ENCODE data around the gene L3MBTL3.

Gene L3MBTL3

DNA sequence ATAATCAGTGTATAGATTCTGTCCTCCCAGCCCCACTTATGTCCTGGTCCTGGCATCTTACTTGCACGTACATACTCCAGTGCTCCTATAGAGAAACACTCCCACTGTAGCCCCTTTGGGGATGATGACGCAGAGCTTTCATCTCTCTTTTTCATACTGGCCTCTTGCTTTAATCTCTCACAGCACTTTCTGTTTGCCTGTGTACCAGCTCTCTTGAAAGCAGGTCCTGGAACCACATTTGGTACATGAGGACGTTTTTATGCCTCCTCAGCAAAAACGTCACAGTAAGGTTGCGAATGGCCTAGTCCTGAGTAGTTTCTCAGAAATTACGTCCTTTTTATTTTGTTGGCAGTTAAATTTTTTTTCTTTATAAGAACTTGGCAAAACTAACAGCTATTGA lies 10.8 kb downstream of the L3MBTL3 start:
- no peak for DNase-seq

DNA sequence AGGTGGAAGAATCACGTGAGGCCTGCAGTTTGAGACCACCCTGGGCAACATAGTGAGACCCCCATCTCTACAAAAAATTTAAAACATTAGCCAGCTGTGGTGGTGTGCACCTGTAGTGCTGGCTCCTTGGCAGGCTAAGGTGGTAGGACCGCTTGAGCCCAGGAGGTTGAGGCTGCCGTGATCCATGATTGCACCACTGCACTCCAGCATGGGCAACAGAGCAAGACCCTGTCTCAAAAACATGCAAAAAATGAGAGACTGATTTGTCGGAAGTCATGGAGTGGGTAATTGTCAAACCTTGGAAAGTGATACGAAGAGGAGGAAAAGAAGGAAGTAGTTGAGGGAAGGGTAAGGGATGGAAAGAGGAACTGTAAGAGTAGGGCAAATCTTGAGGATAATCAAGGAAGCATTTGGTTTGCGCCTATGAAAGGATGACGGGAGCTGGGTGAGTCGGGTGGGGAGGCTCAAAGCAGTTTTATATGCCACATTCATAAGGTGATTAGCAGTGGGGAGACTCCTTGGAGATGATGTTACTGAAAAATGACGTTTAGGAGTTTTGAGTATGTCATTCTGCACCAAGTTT lies 14.5 kb downstream of the L3MBTL3 start:
- no peak for DNase-seq

DNA sequence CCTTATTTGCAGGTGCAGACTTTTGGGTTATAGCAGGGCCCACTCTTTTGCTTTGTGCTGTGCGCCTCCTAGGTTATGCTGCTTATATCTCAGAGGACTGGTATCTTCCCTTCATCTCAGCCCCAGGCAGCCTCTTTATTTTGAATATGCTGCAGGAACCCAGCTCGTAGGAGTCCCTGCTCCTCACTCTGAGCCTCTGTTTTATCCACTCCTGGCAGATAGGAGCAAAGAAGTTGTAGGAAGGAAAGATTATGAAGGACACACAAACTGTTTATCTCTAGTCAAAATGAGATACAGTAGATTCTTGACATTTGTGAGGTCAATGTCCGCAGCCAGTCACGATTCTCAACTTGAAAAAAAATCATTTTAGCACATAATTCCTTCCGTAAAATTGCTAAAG lies 15.6 kb downstream of the L3MBTL3 start:
- DNase-seq = no peak

DNA sequence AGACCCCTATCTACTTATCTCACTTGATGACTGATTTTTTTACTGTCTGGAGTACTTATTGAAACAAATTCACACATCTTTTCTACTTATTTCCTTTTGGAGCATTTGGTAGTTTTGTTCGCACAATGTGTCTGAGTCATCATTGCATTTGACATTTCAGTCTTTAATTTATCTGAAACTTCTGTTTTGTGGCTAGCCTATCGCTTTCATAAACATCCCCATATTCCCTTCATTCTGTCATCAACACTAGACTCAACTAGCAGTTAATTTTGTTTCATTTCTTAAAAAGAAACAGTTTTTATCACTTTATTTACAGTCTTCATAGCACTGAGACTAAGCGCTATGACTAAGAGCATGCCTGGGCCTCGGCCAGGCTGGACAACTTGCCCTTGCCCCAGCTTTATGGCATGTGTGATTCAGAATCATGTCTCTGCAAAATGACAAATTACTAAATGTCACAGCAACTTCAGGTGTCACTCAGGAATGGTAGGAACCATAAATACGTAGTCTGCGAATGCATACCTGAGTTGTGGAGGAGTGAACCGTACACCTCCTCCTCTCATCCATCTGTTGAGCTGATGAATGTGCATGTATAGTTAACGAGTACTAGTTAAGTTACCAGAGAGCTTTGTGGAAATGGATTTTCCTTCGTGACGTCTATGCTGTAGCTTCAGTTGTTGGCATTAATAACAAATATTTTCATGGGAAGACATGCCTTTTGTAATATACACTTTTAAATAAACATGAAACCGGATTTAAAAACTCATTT lies 16.2 kb downstream of the L3MBTL3 start:
- no peak for DNase-seq

DNA sequence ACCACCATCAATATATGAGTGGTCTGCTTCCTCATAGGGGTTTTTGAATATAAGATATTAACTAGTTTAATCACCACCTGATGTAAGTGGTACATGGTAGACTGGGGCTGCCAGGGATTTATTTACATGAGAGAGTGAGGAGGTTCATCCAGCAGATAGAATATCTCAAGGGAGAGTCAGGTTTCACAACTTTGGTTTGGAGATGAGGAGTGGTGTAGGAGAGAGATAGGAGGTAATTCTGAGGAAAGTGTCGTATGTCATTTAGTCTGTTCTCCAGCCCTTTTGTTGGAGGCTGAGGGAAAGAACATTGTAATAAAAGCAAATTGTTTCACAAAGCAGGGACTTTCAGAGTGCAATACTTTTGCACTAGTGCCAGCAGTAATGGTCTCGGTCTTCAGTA lies 16.8 kb downstream of the L3MBTL3 start:
- DNase-seq = no peak

DNA sequence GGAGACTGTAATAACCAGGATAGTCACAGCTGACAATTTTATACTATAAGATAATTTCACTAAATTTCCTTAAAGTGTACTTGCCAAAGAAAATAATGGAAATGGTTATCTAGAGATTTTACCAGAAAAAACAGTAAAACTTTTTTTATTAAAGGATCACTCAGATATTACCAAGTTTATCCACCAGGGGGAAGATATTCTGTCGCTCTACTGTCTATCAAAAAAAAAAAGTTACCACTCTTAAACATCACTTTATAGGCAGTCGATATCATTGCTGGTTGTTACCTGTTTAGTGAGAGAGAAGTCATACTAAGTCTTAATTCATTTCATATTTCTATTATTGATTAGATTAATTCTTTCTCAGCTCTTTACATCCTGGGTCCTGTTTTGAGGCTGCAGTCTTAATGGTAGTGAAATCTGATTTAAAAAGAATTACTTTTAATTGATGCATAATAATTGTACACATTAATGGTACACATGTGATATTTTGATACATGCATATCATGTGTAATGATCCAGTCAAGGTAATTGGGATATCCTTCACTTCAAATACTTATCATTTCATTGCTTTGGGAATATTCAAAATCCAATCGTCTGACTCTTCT lies 18.9 kb downstream of the L3MBTL3 start:
- DNase-seq = no peak

DNA sequence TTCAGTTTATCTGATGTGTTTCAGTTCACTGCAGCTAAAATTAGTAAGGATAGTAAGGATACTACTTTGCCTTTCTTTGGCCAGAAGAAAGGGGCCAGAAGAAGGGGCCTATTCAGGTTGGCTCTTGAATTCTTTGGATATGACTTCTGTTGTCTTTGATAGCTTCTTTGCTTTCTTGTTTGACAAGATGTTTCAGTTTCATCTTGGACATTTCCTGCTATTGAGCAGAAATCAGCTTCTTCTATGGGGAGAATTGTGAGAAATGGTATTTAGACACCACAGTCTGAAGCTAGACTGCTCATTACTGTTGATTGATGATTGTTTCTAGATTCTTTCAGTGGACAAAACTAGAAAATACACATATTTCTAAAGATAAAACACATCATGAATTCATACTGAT lies 23.2 kb downstream of the L3MBTL3 start:
- DNase-seq = no peak

DNA sequence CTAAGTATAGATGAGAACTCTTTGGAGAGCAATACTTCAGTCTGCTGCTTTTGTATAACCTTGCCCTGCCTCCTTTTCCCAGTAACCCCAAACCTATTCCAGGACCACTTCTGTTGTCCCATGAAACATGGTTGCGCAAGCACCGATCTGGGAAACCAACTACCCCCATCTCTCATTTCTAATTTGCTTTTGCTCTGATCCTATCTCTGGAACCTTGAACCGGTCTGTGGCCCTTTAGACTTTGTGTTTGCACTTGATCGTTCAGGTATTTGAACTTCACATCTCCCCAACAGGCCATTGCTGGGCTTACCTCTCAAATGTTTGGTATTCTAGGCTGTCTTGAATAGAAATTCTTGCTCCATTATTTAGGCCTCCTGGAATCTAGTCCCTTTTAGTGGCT lies 25.0 kb downstream of the L3MBTL3 start:
- no peak for DNase-seq

DNA sequence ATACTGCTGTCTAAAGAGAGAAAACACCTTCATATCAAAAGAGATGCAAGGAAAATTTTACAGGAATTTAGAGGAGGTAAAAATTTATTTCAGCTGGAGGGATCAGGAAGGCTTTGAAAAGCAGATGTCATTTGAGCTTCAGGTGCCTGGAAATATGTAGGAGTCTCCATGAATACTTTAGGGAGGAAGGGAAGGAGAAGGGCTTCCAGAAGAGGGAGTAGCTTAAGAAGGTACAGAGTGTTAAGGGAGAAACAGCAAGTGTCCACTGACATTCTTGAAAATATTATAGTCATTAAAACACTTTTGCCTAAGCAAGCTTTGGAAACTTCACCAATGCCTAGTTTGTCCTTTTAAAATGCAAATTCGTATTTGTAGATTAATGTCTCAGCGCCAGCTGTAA lies 27.2 kb downstream of the L3MBTL3 start:
- no peak for DNase-seq

DNA sequence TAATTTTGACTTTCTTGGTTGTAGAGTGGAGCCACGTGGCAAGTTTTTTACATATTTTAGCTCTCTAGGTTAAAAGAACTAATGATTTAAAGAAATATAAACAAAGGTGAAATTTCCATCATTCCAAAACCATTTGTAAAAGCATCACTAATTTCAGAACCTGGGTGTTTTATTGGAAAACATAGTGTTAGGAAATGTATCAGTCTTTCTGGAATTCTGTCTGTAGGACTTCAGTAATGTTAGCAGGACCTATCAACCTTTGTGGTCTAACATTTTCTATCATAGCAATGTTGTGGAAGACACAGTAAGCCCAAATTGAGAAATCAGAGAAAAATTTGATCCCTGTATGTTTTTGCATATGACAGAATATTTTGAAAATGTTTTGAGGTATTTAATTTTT lies 28.3 kb downstream of the L3MBTL3 start:
- DNase-seq = no peak

DNA sequence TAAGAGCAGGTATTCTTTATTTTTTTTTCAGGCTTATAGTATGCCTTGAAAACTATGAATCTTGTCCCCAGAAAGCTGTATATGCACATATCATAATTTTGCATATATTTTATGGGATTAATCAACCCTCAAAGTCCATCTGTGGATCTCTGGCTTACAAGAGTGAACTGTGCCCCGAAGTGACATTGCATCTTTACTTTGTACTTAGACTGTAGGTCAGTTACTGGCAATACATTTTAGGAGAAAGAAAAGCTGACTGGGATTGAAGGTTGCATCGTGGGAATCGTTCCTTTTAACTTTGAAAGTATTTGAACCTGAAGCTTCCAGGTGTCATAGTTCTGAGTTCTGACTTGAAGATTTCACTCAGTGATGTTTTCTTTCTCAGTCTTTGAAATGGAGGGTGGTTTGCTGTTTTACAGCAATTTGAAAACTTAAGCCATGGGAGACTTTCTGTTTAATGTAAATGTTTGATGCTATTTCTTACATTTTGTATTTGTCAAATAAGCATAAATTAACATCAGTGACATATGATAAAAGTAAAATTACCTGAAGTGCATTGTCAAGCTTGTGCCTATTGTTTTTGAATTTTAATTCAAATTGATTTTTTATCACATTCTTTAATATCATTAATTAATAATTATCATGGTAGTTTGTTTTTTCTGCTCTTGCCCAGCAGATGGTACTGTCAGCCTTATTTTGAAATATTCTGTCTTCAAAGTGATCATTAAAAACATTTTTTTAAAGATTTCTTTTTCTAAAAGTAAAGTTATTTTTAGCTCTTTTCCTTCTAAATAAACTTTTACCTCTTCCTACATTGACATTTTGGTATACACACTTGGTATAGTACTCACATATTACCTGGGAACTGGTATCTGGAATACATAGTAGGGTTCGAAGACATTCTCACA lies 29.0 kb downstream of the L3MBTL3 start:
- no peak for DNase-seq

DNA sequence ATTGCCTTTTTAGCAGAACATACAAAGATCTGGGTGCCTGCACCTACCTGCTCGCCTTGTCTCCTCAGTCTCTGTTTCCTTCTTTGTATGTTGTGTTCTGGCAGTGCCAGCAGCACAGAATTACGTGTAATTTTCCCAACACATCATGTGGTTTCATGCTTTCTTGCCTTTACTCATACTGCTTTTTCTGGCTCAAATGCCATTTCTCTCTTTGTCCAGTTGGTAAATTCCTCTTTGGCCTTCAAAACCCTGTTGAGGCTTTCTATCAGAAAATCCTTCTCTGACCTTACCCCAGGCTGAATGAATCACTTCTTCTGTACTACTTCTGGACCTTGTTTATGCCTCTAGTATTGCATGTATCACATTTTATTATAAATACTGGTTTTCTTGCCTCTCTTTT lies 31.8 kb downstream of the L3MBTL3 start:
- no peak for DNase-seq

DNA sequence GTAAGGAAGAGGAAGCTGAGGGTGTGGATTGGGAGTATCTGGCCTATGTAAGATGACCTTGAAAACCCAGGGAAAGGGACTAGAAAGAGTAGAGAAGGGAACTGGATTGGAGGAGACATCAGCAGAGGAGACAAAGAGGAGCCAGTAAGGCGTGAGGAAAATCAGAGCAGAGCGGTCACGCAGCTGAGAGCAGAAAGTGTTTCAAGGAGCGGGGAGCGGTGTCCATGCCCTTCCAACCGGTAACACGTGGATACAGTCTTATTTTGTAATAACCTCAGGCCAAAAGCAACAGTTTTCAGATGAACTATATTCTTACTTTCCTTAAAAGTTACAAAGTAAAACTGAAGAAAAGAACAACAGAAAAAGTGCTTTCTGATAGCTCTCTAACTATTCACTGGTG lies 36.3 kb downstream of the L3MBTL3 start:
- no peak for DNase-seq

DNA sequence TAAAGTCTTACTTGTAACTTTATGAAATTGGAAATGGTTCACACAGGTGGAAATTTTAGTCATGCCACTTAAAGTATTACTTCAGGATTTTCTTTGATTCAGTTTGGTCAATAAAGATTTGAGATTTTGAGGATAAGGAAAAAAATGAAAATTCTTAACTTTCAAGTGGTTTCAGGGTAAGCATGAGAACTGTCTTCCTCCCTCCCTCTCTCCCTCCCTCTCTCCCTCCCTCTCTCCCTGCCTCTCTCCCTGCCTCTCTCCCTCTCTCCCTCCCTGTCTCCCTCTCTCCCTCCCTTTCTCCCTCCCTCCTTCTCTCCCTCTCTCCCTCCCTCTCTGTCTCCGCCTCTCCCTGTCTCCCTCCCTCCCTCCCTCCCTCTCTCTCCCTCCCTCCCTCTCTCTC lies 36.9 kb downstream of the L3MBTL3 start:
- no peak for DNase-seq

DNA sequence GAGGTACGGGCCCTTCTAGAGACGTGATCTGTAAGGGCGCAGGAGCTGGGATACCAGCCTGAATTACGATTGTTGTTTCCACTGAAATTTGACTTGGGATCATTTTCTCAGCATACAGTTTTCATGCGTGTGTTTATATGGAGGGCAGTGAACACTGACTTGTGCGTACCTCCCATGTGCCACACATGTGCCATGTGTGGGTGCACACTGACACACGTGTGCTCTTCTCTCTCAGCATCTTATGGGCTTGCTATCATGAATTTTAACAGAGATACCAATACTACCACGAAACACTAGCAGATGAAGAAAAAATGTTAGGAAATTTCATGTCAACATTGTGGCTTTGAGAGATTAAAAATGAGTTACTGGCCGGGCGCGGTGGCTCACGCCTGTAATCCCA lies 39.1 kb downstream of the L3MBTL3 start:
- no peak for DNase-seq

DNA sequence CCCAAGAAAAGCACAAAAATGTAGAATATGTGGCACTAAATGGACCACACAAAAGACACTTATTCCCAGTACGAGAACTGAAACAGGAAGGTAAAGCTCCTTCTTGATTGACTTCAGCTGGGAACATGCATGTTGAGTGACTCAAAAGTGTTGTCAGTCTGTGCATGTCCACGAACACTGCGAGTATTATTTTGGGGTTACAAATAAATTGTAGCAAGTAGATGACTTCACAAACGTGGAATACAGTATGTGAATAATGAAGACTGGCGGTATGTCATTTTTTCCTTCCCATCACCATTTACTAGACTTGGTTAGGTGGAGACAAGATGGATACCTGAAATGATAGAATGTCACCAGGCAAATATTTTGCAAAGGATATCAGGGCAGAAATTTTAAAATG lies 45.4 kb downstream of the L3MBTL3 start:
- no peak for DNase-seq

DNA sequence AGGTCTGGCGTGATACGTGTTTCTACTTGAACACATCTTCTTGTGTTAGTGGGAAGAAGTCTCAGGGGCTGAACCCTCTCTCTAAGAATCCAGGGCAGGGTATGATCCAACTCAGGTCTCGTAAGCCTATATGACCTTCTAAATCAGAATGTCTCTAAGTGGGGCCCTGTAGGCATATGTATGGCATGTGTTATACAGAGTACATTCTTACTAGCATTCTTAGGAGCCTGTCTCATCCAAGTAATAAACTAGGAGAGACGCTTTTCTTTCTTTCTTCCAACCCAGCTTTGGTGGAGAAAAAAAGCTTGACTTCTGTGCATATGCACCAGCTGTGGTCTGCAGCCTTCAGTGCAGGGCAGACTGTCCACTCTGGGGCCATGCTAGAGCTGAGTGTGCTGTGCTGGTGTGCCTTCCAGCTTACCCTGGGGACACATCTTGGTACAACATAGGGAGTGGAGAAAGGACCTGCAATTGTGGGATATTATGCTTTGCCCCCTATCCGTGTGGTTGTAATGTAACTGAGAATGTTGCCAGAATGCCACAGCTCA lies 47.3 kb downstream of the L3MBTL3 start:
- DNase-seq = no peak

DNA sequence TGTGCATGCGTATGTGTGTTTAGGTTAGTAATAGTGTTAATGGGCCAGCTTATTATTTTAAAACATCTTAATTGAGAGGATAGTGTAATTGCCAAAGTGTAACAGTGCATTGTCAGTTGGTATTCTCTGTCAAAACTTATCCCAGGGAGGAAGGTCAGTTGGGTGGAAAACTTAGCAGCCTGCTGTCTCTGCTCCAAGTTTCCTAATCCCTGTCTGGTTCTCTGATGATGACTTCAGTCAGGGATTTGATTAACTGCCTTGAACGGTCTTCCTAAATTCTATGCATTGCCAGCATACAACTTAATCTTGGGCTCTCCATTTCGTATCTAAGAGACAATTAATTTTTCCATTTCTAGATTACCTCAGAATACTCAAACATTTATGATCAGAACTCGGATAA lies 51.1 kb downstream of the L3MBTL3 start:
- DNase-seq = no peak

DNA sequence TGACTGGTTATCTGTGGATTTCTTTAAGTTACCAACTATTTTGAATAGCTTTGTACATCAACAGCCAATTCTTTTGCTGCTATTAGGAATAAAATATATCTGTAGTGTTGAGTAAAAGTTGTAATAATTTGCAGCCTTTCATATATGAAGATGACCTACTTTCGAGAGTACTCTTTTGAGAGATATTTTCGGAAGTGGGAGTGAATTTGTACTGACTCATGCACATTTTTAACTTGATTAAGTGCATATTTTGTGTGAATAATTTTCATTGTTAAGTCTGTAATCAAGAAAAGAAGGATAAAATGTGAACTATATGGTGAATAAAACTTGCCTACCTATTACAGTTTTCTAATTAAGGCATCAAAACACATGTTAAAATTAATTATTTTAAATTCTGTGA lies 51.9 kb downstream of the L3MBTL3 start:
- DNase-seq = no peak

DNA sequence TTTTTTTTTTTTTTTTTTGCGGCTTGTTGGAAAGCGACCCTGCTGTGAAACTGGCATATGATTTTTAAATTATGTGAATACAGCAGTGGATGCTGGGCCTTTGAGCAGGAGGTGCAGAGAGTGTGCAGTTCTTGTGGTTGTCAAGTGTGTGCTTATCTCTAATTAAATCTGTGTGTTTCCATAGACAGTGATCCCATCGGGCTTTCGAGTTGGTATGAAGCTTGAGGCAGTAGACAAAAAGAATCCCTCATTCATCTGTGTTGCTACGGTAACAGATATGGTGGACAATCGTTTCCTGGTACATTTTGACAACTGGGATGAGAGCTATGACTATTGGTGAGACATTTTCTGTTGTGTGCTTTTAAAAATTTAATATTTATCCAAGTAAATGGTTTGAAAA lies 52.4 kb downstream of the L3MBTL3 start:
- DNase-seq = no peak

DNA sequence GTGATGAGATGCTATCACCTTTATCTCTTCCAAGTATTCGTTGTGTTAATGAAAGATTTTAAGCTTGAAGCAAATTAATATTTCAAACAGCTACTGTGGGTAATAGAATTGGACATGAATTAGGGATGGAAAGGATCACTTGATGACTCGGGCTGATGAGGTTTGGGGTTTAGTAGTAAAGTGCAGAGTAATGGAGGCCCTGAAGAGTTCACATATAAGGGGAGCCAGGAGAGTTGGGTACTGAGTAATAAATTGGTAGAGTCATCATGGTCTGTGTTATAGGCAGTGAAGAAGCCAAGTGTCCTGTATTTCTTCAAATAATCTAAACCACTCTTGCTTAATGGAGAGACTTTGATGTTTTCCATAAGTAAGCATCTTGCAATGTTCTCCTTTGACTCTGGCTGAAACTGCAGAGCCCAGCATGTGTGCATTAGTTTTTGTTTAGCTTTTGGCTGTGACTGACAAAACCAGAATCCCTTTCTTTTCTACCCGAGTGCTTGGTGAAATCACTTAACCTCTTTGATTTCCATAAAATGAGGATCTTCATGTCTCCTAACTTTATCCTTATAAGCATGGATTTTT lies 57.6 kb downstream of the L3MBTL3 start:
- DNase-seq = no peak

DNA sequence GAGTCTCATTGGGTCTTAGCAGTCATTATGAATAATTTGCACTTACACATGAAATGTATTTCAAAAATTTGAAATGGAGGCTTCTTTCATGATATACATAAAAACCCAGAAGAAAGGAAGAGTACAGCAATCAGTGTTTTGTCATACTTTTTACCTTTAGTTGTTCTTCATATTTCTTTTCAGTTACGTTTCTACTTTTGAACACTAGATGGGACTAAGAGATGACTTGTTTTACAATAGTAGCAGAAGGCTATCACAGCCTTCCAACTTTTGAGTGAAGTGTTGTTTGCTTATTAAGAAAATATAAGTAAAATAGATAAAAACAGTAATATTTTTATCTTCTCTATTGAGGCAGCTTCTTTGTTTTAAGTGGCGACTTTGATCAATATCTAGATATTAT lies 58.1 kb downstream of the L3MBTL3 start:
- DNase-seq = no peak

DNA sequence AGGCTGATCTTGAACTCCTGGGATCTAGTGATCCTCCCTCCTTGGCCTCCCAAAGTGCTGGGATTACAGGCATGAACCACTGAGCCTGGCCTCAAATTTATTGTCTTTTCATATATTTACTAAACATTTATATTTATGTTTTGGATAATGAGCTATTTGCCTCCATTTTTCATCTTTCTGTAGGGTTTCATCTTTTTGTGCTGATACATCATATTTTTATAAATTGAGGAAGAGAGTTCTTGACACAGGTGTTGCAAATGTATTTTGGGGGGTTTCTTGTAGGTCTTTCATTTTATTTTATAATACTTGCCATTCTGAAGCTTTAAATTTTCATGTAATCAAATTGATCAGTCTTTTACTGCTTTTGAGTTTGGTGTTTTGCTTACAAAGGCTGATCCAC lies 72.4 kb downstream of the L3MBTL3 start:
- DNase-seq = no peak
